Measurements from ENCODE around the gene FSTL4. TPM values are rescaled to one million over a fixed set of nuclear protein-coding genes. Genes with fewer than 3 reads are reported as not detected.

FSTL4 gene
- polyA plus RNA-seq, 1 of the 3 experiments (the other 2 are of a cell fraction) = not detected

GRCh38 chr5:133464013-133464412 is 148.3 kb downstream of the FSTL4 start:
- H3K27me3 ChIP-seq (ENCODE audit: insufficient read depth) = no peaks in the 10 kb centered on the region; the same call in 1 of the 2 replicates
- H3K4me3 ChIP-seq (ENCODE audit: low read depth in 2 of 2, low read length in 1 of 2) = no peak overlapping the region
- H3K4me1 ChIP-seq (ENCODE audit: control insufficient read depth in 1 of 2, insufficient read depth in 2 of 2, low read depth in 1 of 2, low read length in 1 of 2) = peaks cover 0 to 20% of the 10 kb centered on the region in 2 experiments; a peak in 2 of 4 replicates
- no peak for DNase-seq
- H3F3A ChIP-seq (replicated peaks; ENCODE audit: insufficient read depth) = no peaks in the 10 kb centered on the region
- H3K9me2 ChIP-seq = no peaks in the 10 kb centered on the region
- no peaks in the 10 kb centered on the region for H4K20me1 ChIP-seq (ENCODE audit: insufficient read depth)
- 76% methylated on average over 6 of the region's 6 CpGs for WGBS (ENCODE audit: low lambda C conversion rate)
- H3K4me2 ChIP-seq = no peak overlapping the region
- ChIA-PET CTCF (interaction anchor here (1.7 to 2.5 kb wide), 2 partner anchors 40 to 405 kb away, joined by 3 to 10 read pairs; no protein-coding TSS in a partner anchor), POLR2A (no interaction called here)
- H3K79me2 ChIP-seq (ENCODE audit: insufficient read depth) = no peaks in the 10 kb centered on the region
- no peak overlapping the region for H2AFZ ChIP-seq (ENCODE audit: low read depth)
- H3K9me3 ChIP-seq = no peaks in the 10 kb centered on the region
- H3K27ac ChIP-seq (ENCODE audit: low read depth in 2 of 2, low read length in 1 of 2) = no peak overlapping the region
- TF ChIP-seq FOXJ3 (CRISPR knock-in tag; IDR thresholded peaks at IDR 0.05) (no peak), FOSL2 (IDR thresholded peaks at IDR 0.05; ENCODE audit: borderline replicate concordance, low read depth) (no peak), TCF12 (IDR thresholded peaks at IDR 0.05) (no peak), EP300 (IDR thresholded peaks at IDR 0.05; ENCODE audit: borderline replicate concordance in 1 of 2, low read depth in 1 of 2, low read length in 1 of 2) (no peak), RXRA (IDR thresholded peaks at IDR 0.05; ENCODE audit: borderline replicate concordance, low read depth) (no peak), RAD21 (IDR thresholded peaks at IDR 0.05; ENCODE audit: low read length) (no peak), GABPA (IDR thresholded peaks at IDR 0.05; ENCODE audit: low read depth) (no peak), NFIC (IDR thresholded peaks at IDR 0.05; ENCODE audit: borderline replicate concordance) (no peak), MEF2A (IDR thresholded peaks at IDR 0.05; ENCODE audit: borderline replicate concordance, low read depth) (no peak), FOXM1 (IDR thresholded peaks at IDR 0.05; ENCODE audit: low read depth) (no peak), TEAD4 (IDR thresholded peaks at IDR 0.05; ENCODE audit: borderline replicate concordance, insufficient read depth) (no peak), ELF1 (IDR thresholded peaks at IDR 0.05) (no peak), IRF3 (IDR thresholded peaks at IDR 0.05; ENCODE audit: low read depth, low read length) (no peak), RCOR1 (IDR thresholded peaks at IDR 0.05; ENCODE audit: low read length) (no peak), POLR2AphosphoS5 (IDR thresholded peaks at IDR 0.05; ENCODE audit: low read depth, low read length) (no peak), ZBTB33 (IDR thresholded peaks at IDR 0.05; ENCODE audit: borderline replicate concordance, low read depth) (no peak)
- no peaks in the 10 kb centered on the region for H3K36me3 ChIP-seq (replicated peaks in 1 of 2; ENCODE audit: control insufficient read depth in 1 of 2, insufficient read depth in 2 of 2, low read length in 1 of 2)
- no peak overlapping the region for H3K9ac ChIP-seq

Measured in SK-N-SH (cell line).